VCaP (cell line): ENCODE results near the gene ZNF785.
"Not testable (repeated sequence)": the region's sequence is repeated elsewhere in the genome, so short reads cannot be mapped to it uniquely, and the experiment has no call there.

Experiments used
- H3K27ac ChIP-seq: fragments of 450-650 bp; 2 replicates; pipeline ENCODE4 v1.5.1; 2017
- TF ChIP-seq, protein P1 (sequence below): fragments of 450-650 bp; conservative IDR thresholded peaks from 2 replicates; pipeline ENCODE4 v1.5.1; 2017; ENCODE audit warnings: mild to moderate bottlenecking, moderate library complexity

ZNF785 gene

DNA sequence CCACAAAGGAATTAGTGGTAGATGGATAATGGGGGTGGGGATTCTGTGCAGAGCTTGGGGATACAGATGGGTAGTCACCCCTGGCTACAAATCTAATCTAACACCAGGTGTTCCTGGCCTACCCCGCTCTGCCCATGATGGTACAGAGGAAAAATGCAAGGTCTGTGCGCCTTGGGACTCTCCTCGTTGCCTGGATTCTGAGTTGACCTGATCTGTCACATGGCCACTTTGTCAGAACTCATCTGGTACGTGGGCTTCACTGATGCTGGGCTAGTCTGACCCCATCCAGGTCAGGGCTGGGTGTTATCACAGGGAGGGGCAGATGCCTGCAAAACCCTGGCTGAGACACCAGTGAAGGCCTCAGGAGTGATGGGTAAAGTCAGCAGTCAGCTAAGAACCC, 32.5 kb downstream of the ZNF785 start:
- H3K27ac ChIP-seq = no peak overlapping the region
- TF ChIP-seq, protein P1, sequence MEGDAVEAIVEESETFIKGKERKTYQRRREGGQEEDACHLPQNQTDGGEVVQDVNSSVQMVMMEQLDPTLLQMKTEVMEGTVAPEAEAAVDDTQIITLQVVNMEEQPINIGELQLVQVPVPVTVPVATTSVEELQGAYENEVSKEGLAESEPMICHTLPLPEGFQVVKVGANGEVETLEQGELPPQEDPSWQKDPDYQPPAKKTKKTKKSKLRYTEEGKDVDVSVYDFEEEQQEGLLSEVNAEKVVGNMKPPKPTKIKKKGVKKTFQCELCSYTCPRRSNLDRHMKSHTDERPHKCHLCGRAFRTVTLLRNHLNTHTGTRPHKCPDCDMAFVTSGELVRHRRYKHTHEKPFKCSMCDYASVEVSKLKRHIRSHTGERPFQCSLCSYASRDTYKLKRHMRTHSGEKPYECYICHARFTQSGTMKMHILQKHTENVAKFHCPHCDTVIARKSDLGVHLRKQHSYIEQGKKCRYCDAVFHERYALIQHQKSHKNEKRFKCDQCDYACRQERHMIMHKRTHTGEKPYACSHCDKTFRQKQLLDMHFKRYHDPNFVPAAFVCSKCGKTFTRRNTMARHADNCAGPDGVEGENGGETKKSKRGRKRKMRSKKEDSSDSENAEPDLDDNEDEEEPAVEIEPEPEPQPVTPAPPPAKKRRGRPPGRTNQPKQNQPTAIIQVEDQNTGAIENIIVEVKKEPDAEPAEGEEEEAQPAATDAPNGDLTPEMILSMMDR = no peak

GRCh38 chr16:30551781-30552180, 33.7 kb downstream of the ZNF785 start:
- no peak overlapping the region for H3K27ac ChIP-seq
- TF ChIP-seq, protein P1 = no peak

GRCh38 chr16:30548416-30549253, 36.9 kb downstream of the ZNF785 start:
- TF ChIP-seq, protein P1 = no peak
- H3K27ac ChIP-seq = no peak overlapping the region

DNA sequence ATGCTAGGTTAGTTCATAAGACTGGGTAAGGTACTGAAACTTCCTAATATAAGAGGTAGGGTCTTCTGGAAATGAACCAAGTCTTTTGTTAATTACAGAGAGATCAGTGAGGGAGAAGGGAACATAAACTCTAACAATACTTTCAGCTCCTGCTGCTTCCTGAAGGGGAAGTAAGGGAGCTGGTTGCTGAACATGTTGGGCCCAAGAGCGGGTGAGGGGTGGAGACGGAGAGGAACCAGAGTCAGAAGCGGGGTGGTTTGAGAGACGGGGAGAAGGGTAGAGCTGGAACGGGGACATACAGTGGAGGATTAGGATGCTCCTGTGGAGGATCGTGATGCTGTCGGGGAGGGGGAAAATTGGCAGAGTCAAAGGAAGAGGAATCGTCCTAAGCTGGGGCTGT, 39.4 kb downstream of the ZNF785 start:
- TF ChIP-seq, protein P1 = no peak
- H3K27ac ChIP-seq = no peak overlapping the region

GRCh38 chr16:30543067-30543466, 42.4 kb downstream of the ZNF785 start:
- TF ChIP-seq, protein P1 = no peak
- no peak overlapping the region for H3K27ac ChIP-seq

DNA sequence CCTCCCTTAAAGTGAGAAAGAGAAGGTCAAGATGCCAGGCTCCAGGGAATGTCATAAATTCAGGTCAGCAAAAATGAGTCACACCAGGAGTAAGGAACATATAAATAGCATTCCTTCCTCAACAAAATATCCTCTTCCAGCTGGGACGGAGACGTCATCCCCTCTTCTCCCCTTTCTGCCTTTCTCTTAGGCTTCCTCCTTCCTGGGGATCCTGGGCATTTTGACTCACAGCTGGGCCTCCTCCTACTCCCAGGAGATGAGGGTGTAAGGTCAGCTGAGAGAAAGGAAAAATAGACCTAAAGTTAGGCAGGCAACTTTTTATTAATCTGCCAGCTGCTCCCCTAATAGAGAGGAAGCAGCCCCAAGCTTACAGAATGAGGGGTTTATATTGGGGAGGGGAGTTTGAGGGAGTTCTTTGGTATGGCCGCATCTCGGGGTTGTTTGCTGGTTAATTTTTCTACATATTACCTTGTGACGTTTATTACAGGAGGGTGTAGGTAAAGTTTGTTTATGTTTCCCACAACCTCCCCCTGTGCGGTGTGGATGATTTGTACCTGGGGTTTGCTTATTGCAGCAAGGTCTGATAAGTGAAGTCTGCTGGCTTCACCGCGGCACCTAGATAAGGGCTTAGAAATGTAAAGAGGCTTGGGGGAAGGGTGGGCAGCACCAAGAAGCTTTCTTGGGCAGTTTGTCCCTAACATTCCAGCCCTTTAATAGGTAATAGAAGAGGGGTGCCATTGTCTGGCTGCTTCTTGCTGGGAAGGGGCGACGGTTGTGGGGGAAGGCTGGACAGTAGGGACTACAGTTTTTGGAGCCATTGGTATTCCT, 43.8 kb downstream of the ZNF785 start:
- H3K27ac ChIP-seq = no peak overlapping the region
- TF ChIP-seq, protein P1 = no peak

- not testable (repeated sequence) for H3K27ac ChIP-seq
These were observed 44.5 kb downstream of the ZNF785 start for GRCh38 chr16:30540916-30541464.

DNA sequence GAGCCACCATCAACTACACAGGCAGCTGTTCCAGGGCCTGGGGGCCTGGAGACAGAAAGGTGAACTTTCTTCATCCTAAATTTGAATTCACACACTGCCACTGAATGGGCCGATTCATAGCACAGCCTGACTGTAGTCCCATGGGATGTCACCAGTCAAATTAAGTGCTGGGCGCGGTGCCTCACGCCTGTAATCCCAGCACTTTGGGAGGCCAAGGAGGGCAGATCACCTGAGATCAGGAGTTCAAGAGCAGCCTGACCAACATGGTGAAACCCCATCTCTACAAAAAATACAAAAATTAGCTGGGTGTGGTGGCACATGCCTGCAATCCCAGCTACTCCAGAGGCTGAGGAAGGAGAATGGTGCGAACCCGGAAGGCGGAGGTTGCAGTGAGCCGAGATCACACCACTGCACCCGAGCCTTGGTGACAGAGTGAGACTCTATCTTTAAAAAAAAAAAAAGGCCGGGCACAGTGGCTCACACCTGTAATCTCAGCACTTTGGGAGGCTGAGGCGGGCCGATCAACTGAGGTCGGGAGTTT, 45.4 kb downstream of the ZNF785 start:
- H3K27ac ChIP-seq = not testable (repeated sequence)
